HS-27A (cell line): ENCODE results near the gene C1orf159.

Experiments
- DNase-seq: peaks from one replicate; pipeline ENCODE4 v3.0.0-alpha.2; 2012; ENCODE audit warnings: low read depth, missing footprints

The C1orf159 gene

GRCh38 chr1:1053682-1054081, 62.2 kb downstream of the C1orf159 start:
- DNase-seq = no peak

- DNase-seq = no peak
Measured at GRCh38 chr1:1053022-1053421, 62.9 kb downstream of the C1orf159 start.

GRCh38 chr1:1052003-1052840, 63.7 kb downstream of the C1orf159 start:
- no peak for DNase-seq

- DNase-seq = no peak
Measured at GRCh38 chr1:1051127-1051810, 64.6 kb downstream of the C1orf159 start.

- no peak for DNase-seq
Measured at GRCh38 chr1:1050577-1051052, 65.3 kb downstream of the C1orf159 start.

- DNase-seq = no peak
Measured at GRCh38 chr1:1049318-1050165, 66.3 kb downstream of the C1orf159 start.

- DNase-seq = no peak
Measured at GRCh38 chr1:1048765-1049164, 67.1 kb downstream of the C1orf159 start.

GRCh38 chr1:1047963-1048362, 67.9 kb downstream of the C1orf159 start:
- DNase-seq = no peak

GRCh38 chr1:1047407-1047806, 68.5 kb downstream of the C1orf159 start:
- DNase-seq = no peak

GRCh38 chr1:1046767-1047166, 69.1 kb downstream of the C1orf159 start:
- no peak for DNase-seq

- DNase-seq = no peak
Measured at GRCh38 chr1:1046243-1046642, 69.6 kb downstream of the C1orf159 start.

GRCh38 chr1:1045129-1045528, 70.8 kb downstream of the C1orf159 start:
- no peak for DNase-seq

- no peak for DNase-seq
Measured at GRCh38 chr1:1044455-1045078, 71.3 kb downstream of the C1orf159 start.

GRCh38 chr1:1043921-1044320, 72.0 kb downstream of the C1orf159 start:
- DNase-seq = no peak

GRCh38 chr1:1043411-1043810, 72.5 kb downstream of the C1orf159 start:
- no peak for DNase-seq

- no peak for DNase-seq
Measured at GRCh38 chr1:1042835-1043234, 73.1 kb downstream of the C1orf159 start.

- DNase-seq = no peak
Measured at GRCh38 chr1:1041873-1042272, 74.0 kb downstream of the C1orf159 start.

- DNase-seq = no peak
Measured at GRCh38 chr1:1041092-1041523, 74.8 kb downstream of the C1orf159 start.

- no peak for DNase-seq
Measured at GRCh38 chr1:1040004-1040991, 75.6 kb downstream of the C1orf159 start.

- no peak for DNase-seq
Measured at GRCh38 chr1:1039145-1039910, 76.6 kb downstream of the C1orf159 start.
